Measurements from ENCODE around the gene TMC3. TPM values are rescaled to one million over a fixed set of nuclear protein-coding genes. Genes with fewer than 3 reads are reported as not detected.

TMC3 gene
- total and polyA plus RNA-seq, 9 of the 15 experiments (the other 6 are each of a cell fraction or from before 2014, with no cell fraction given): 0.01 to 0.14 TPM; not detected in 7

GRCh38 chr15:81331600-81331999 is 42.4 kb downstream of the TMC3 start (continued):
- TF ChIP-seq YY1 (IDR thresholded peaks at IDR 0.05; ENCODE audit: borderline replicate concordance in 1 of 3, control insufficient read depth in 1 of 3, extremely low read depth in 1 of 3, insufficient read depth in 3 of 3, insufficient read length in 1 of 3, insufficient replicate concordance in 2 of 3, low read depth in 1 of 3, low read length in 2 of 3) (peak in 1 of 3 experiments; percentile 58), ZNF134 (CRISPR knock-in tag; conservative IDR thresholded peaks at IDR 0.05) (0 out of 2 replicates have a peak, but pooled peaks have one; percentile 32), MAX (CRISPR knock-in tag; IDR thresholded peaks at IDR 0.05) (peak; percentile 33; the same call in 1 of the 2 replicates), NRF1 (conservative IDR thresholded peaks at IDR 0.05 in 1 of 2, IDR thresholded peaks at IDR 0.05 in 1 of 2) (peak; percentile 94), POLR2B (IDR thresholded peaks at IDR 0.05; ENCODE audit: low read depth, partially characterized antibody) (peak; percentile 31), MNT (conservative IDR thresholded peaks at IDR 0.05) (peak in 1 of 2 experiments; percentile 27; a peak in 1 of 4 replicates), HNRNPUL1 (IDR thresholded peaks at IDR 0.05; ENCODE audit: low read length) (no peak), EP400 (IDR thresholded peaks at IDR 0.05) (0 out of 2 replicates have a peak, but pooled peaks have one; percentile 27), RBFOX2 (IDR thresholded peaks at IDR 0.05; ENCODE audit: low read depth, low read length) (peak; percentile 31; the same call in 1 of the 2 replicates), NR2C2 (CRISPR knock-in tag; IDR thresholded peaks at IDR 0.05) (no peak), NR2C2 (tag; IDR thresholded peaks at IDR 0.05) (0 out of 2 replicates have a peak, but pooled peaks have one; percentile 47), POLR2A (conservative IDR thresholded peaks at IDR 0.05) (0 out of 2 replicates have a peak, but pooled peaks have one; percentile 28), MEIS2 (IDR thresholded peaks at IDR 0.05; ENCODE audit: partially characterized antibody) (peak; percentile 64)
- TF ChIP-seq, protein P1, sequence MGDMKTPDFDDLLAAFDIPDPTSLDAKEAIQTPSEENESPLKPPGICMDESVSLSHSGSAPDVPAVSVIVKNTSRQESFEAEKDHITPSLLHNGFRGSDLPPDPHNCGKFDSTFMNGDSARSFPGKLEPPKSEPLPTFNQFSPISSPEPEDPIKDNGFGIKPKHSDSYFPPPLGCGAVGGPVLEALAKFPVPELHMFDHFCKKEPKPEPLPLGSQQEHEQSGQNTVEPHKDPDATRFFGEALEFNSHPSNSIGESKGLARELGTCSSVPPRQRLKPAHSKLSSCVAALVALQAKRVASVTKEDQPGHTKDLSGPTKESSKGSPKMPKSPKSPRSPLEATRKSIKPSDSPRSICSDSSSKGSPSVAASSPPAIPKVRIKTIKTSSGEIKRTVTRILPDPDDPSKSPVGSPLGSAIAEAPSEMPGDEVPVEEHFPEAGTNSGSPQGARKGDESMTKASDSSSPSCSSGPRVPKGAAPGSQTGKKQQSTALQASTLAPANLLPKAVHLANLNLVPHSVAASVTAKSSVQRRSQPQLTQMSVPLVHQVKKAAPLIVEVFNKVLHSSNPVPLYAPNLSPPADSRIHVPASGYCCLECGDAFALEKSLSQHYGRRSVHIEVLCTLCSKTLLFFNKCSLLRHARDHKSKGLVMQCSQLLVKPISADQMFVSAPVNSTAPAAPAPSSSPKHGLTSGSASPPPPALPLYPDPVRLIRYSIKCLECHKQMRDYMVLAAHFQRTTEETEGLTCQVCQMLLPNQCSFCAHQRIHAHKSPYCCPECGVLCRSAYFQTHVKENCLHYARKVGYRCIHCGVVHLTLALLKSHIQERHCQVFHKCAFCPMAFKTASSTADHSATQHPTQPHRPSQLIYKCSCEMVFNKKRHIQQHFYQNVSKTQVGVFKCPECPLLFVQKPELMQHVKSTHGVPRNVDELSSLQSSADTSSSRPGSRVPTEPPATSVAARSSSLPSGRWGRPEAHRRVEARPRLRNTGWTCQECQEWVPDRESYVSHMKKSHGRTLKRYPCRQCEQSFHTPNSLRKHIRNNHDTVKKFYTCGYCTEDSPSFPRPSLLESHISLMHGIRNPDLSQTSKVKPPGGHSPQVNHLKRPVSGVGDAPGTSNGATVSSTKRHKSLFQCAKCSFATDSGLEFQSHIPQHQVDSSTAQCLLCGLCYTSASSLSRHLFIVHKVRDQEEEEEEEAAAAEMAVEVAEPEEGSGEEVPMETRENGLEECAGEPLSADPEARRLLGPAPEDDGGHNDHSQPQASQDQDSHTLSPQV (IDR thresholded peaks at IDR 0.05): peak; percentile 57; the same call in 1 of the 2 replicates
